GM18867 (cell line): Measurements from ENCODE around the gene DIPK1B.
"Not testable (repeated sequence)": the region's sequence is repeated elsewhere in the genome, so short reads cannot be mapped to it uniquely, and the experiment has no call there.

ENCODE experiments used
- ATAC-seq: cut with Tn5 transposase; IDR thresholded peaks from one replicate; pipeline ENCODE4 v1.9.1; 2021; ENCODE audit warnings: mild to moderate bottlenecking, moderate library complexity; ENCODE audit not compliant: unreplicated experiment

DIPK1B gene

DNA sequence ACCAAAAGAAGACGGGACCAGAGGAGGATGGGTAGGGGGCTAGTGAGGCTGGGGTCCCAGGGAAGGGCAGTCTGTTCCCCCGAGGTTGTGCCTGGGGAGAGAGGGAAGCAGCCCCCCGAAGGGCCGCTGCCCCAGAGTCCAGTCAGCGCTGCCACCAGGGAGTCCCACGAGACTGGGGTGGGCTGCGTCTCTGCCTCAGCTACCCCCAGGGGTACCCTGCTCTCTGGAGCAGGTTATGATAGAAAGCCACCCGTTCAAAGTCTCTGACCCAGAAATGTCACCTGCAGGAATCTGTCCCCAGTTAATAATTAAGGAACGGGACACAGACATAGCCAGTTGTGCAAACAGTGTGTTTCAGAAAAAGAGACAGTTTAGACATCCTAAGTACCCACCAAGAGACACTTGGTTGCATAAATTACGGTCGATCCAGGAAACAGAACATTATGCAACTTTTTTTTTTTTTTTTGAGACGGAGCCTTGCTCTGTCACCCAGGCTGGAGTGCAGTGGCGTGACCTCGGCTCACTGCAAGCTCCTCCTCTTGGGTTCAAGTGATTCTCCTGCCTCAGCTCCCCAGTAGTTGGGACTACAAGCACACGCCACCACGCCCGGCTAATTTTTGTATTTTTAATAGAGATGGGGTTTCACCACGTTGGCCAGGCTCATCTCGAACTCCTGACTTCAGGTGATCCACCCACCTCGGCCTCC lies 14.4 kb upstream of the DIPK1B start:
- ATAC-seq = no peak

DNA sequence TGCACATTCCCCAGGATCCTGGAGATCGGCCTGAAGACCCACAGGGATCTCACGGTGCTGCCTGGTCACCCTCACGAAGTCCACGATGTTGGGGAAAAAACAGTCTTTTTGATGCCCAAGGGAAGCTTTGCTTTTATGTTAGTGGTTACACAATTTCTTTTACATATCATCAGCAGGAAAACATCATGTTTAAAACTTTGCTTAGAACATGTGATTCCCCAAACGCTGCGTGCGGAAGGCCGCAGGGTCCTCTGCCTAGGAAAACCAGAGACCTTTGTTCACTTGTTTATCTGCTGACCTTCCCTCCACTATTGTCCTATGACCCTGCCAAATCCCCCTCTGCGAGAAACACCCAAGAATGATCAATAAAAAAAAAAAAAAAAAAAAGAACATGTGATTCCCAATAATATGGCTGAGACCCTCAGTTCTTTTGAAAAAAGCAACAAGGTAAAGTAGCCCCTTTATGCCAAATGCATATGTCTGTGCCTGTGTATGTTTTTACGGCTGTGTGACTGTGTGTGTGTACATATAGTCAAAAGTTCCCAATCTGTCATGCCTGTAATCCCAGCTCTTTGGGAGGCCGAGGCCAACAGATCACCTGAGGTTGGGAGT lies 13.6 kb upstream of the DIPK1B start:
- ATAC-seq = no peak

DNA sequence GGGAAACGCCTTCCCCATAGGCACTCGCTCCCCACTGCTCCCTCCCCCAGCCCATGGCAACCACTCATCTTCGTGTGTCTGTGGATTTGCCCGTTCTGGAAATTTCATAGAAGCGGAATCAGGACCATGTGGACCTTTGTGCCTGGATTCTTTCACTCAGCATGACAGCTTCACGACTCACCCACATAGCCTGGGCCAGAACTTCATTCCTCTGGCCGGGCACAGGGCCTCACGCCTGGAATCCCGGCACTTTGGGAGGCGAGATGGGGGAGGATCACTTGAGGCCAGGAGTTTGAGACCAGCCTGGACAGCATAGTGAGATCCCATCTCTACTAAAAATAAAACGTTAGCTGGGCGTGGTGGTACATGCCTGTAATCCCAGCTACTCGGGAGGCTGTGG lies 12.1 kb upstream of the DIPK1B start:
- no peak for ATAC-seq

DNA sequence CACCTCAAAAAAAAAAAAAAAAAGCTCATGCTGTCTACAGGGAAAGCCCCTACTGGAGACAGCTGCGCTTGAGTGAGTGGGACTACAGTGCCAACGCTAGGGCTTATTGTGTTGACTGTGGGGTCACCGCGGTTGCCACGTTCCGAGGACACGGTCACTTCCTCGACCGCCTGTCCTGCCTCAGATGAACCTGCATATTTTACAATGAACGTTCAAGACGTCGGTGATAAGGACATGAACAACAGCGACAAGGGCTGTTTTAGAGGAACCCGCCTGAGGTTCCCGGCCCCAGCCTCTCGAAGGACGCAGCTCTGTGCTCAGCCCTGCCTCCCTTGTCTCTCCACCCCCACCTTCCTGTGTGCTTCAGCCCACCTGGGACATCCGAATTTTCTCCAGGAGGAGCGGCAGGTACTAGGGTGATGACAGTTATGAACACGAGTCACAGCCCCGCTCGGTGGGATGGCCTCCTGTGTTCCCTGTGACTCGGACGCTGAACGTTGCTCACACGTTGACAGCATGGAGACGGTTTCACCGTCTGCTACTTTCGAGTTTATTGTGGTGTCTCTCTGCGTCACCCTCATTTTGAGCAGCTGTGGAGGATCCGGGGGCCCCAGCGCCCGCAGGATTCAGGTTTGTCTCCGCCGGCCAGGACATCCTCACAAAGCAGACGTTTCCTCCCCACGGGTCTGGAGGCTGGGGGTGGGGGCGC lies 11.3 kb upstream of the DIPK1B start:
- peak; percentile 70 for ATAC-seq

DNA sequence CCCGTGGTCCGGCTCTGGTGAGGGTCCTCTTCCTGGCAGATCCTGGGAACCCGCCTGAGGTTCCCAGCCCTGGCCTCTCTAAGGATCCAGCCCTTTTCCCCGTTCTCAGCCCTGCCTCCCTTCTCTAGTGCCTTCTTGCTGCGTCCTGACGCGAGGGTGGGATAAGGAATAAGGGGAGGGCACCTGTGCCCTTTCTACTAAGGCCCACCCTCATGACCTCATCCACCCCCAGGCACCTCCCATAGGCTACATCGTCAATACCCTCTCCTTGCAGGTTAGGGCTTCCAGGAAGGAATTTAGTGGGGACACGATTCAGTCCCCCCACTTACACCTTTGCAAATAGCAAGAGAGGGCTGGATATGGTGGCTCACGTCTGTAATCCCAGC lies 10.7 kb upstream of the DIPK1B start:
- no peak for ATAC-seq

DNA sequence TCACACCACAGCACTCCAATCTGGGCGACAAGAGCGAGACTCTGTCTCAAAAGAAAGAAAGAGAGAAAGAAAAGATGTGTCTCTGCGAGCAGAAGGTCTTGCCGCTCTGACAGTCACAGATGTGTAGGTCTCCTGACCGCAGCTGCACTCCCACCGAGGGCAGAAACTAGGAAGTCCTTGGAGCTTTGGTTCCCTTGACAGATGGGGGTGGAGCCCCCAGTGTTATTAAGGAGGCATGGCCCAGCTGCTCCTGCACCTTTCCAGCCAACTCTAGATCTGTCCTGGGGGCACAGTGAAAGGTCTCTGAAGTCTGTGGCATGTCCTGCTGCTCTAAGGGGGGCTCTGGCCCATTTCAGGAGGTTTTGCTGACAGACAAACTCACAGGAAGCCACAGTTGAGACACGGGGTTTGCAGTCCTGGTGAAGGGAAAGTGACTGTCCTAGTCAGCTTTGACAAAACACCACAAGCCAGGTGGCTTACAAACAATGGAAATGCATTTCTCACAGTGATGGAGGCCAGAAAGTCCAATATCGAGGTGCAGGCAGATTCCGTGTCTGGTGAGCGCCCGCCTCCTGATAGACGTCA lies 9.0 kb upstream of the DIPK1B start:
- ATAC-seq = no peak

DNA sequence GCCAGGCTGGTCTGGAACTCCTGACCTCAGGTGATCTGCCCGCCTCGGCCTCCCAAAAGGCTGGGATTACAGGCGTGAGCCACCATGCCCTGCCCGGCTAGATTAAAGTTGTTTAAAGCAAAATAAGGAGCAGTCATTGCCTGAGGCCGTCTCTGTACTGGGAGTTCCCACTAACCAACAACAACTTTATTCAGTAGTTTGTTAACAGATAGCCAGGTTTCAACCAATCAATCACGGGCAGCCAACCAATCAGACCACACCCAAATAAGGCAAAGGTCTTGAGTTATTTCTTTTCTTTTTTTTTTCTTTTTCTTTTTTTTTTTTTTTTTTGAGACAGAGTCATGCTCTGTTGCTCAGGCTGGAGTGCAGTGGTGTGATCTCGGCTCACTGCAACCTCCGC lies 7.6 kb upstream of the DIPK1B start:
- ATAC-seq = not testable (repeated sequence)

DNA sequence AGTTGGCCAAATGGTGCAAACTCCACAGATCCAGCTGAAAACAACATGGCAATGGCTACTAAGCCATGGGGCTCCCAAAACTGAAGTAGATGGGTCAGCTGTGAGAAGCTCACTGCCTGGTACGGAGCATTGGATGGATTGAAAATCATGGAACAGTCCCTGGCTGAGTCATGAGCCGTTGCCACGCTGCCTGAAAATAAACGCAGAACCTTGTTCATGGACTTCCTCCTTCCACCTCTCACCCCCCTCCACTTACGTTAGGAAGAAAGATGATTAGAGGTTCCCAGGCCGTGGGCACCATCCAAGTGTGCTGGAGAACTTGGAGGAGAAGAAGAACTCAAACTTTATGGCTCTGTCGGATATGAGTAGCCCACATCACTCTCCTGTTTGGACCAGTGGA lies 6.8 kb upstream of the DIPK1B start:
- no peak for ATAC-seq

DNA sequence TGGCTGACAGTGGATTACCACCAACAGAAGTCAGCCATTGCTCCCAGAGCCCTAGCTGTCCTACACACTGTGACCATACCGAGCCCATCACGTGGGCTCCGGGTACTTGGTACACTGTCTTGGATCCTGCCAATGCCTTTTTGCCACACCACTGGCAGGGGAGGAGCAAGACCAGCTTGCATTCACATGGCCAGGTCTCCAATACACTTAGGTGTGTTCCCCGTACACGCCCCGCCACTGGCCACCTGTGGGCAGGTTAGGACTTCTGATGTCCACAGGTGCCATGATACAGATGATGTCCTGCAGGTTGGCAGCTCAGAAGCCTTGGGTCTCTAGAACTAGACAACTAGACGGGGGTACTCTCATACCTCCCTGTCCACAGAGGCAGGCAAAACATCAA lies 5.4 kb upstream of the DIPK1B start:
- no peak for ATAC-seq

DNA sequence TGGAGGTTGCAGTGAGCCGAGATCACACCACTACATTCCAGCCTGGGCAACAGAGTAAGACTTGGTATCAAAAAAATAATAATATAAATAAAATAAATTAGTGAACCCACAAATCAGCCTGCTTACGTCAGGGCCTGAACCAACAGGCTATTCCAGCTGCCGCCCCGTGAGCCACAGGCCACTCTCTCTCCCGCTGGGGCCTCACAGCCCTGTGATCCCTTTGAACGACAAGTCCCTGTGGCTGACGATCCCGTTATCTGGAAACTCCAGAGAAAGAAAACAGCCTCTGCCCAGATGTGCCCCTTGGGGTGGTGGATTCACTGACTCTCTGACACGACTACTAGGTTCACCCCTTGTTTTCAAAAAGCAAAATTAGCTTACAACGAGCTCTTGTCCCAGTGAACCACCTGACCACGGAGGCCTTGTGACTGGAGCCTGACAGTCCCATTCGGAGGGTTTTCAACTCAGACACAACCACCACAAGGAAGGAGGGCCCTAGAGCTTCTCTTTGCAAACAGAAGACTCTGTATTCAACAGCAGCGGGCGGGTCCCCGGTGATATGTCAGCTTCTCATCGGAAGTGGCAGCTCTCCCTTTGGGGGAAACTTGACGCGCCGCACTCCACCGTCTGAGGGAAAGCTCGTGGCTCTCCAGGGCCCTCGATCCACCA lies 4.4 kb upstream of the DIPK1B start:
- no peak for ATAC-seq

DNA sequence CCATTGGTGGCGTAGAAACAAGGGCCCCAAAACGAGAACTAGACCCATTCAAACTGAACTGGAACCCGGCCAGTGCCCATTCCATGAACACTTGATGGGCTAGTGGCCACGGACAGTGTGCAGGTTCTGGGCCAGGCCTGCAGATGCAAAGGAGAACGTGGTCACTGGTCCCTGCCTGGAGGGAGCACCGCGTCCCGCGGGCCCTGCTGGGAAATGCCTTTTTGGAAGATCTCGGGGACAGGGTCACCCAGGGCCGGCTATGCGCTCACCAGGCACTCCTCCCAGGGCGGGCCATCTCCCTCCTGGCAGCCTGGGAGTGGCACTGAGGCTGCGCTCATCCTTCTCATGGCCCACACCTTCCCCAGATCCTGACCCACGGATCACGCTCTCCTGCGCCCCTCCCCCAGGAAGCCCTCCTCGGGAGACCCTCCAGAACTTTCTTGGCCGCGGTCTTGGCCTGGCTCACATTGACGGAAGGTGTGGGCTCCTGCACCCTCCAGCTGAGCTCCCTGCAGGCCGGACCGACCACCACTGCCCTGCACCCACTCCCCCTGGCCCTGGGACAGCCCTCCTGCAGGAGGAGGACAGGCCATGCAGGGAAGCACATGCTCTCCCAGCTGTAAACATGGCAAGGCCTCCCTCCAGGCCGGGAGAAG lies 2.8 kb upstream of the DIPK1B start:
- no peak for ATAC-seq

DNA sequence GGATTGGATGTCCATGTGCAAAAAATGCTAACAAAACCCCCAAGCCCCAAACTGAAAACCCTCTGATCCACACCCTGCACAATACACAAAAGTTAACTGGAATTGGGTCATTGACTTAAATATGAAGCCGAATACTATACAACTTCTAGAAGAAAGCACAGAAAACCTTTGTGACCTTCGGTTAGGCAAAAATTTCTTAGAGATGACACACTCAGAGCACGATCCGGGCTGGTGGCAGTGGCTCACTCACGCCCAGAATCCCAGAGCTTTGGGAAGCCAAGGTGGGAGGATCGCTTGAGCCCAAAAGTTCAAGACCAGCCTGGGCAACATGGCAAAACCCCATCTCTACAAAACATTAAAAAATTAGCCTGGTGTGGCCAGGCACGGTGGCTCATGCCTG lies 1.8 kb upstream of the DIPK1B start:
- no peak for ATAC-seq

DNA sequence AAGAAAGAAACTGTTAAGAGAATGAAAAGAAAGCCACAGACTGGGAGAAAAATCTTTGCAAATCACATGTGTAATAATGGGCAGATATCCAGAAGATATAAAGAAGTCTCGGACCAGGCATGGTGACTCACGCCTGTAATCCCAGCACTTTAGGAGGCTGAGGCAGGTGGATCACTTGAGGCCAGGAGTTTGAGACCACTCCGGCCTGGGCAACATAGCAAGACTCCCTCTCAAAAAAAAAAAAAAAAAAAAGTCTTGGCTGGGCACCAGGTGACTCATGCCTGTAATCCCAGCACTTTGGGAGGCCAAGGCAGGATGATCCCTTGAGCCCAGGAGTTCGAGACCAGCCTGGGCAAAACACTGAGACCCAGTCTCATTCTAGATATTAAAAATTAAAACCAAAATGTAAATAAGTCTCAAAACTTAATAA lies 1.1 kb upstream of the DIPK1B start:
- ATAC-seq = not testable (repeated sequence)

DNA sequence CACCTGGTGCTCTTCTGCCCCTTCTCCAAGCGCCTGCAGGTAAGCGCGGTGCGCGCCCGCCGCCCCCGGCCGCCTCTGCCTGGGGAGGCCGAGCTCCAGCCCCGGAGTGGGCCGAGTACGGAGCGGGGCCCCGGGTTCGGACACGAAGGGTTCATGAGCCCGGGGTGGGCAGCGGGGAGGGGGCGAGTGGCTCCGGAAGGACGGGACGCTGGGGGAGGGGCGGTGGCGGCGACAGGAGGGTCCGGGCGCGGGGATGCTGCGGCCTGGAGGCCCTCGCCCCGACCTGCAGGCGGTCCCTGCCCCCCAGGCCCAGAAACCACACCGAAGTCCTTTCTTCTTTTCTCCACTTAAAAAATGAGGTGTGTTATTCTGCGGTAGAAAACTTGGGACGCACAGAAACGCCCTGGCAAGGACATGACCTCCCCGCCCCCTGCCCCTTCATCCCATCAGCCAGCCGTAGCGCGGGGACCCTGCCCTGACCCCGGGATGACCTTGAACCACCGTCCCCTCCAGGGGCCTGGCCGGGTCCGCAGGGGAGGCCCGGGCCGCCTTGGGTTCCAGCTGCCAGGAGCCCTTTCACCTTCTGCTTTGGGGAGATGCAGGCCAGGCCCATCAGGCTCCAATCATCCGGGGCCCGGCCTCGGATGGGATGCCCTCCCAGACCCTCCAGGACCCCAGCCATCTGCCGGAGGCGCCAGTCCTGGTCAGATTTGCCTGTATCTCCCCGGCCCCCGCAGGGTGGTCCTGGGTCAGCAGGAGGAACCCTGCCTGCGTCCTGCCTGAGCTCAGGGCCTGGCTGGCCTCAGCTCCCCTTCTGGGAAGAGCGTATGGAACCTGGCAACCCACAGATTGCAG lies 545 bp downstream of the DIPK1B start:
- ATAC-seq = no peak

DNA sequence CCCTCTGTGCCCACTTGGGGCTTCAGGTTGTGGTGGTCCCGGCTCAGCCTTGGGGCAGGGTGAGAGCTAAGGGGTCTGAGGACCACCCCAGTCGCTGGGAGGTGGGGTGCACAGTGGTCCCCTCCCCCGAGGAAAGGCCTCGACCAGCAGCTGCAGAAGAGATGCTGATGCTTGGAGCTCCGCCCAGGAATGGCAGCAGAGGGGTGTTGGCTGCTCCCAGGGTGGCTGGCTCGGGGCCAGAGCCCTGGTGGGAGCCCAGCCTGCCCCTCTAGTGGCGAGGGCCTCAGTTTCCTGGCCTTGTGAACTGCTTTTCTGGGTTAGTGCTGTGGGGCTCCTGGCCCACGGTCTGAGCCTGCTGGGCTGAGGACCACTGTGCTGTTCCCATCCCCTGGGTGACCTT lies 1.2 kb downstream of the DIPK1B start:
- no peak for ATAC-seq

DNA sequence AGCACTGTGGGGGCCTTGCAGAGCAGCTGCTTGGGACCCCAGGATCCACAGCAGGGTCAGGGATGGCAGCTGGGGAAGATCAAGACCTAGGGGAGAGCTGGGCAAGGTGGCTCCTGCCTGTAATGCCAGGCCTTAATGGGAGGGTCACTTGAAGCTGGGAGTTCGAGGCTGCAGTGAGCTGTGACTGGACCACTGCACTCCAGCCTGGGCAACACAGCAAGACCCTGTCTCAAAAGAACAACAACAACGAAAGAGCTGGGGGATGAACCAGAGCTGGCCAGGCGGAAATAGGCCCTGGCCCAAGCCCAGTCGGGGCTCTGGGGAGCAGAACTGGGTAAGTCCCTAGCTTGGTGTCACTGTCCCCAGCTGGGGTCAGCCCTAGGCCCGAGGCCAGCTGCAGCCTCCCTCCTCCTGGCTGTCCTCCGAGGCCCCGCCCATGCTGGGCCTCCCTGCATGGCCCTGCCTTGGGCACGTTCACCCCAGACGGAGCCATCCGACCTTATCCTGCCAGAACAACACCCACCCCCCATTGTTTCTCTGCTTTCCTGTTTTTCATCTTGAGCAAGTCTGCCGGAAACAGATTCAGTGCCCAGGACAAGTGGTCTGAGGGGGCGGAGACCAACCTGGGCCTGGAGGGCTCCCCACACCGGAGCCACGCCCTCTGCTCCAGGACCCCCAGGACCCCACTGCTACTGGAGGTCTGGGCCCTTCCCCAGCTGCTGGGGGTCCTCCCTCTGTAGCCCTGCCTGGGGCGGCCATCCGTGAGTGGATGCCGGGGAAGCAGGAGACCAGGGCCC lies 1.9 kb downstream of the DIPK1B start:
- ATAC-seq = no peak

DNA sequence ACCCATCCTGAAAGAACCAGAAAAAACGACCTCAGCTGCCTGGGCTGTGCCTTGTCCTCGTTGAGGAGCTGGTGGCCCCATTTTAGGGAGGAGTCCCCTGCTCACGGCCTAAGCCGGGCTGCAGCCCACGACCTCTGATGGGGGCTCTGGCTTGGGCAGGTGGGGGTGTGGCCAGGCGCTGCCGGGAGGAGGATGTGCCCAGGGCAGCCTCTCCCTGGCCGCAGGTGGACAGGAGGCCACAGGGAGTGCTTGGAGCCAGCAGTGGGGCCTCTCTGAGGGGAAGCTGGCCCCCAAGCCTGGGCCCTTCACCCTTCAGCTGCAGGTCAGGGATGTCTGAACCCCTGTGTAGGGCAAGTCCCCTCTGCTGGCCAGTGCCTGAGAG lies 2.5 kb downstream of the DIPK1B start:
- ATAC-seq = no peak

DNA sequence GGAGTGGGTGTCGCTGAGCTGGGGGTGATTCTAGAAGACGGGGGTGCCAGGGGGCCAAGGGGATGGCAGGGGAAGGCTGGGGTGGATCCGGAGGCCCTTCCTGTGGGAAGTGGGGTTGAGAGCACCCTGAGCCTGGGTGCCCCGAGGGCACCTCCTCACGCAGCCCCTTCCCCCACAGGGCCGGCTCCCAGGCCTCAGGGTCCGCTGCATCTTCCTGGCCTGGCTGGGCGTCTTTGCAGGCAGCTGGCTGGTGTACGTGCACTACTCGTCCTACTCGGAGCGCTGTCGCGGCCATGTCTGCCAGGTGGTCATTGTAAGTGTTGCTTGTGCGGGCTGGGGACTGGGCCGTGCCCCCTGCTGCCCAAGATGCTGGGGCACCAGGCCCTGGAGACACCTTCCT lies 5.0 kb downstream of the DIPK1B start:
- ATAC-seq = no peak
